AG04449 (cell line): ENCODE results near the gene POLR2I.
A peak's percentile ranks its signal among the peaks of the same experiment; 100 is the strongest.

Experiments
- CTCF ChIA-PET: fragments of 350-600 bp; formaldehyde crosslinking; extraction: SDS; loops from one replicate; lab custom pipeline; 2021; ENCODE audit warnings: antibody characterized with exemption; lab: Yijun Ruan, JAX
- POLR2A ChIA-PET: fragments of 400-600, 350-600 bp; formaldehyde crosslinking; extraction: SDS; loops from one replicate; lab custom pipeline; 2020; ENCODE audit warnings: antibody characterized with exemption, inconsistent platforms; lab: Yijun Ruan, JAX
- DNase-seq: peaks from one replicate; pipeline ENCODE4 v3.0.0-alpha.2; 2010; ENCODE audit warnings: low read depth, low spot score
- H3K4me3 ChIP-seq: 2 replicates; pipeline ENCODE4 v1.5.1; 2011; ENCODE audit warnings: low read depth, mild to moderate bottlenecking, control low read depth, low read length
- CTCF ChIP-seq: IDR thresholded peaks from one replicate; pipeline ENCODE4 v1.5.1; 2011; ENCODE audit warnings: mild to moderate bottlenecking, moderate library complexity, low read length, control low read depth, inconsistent platforms; ENCODE audit not compliant: insufficient read depth; ENCODE audit errors: missing control alignments

POLR2I gene

GRCh38 chr19:36120092-36120983 lies 5.7 kb upstream of the POLR2I start:
- POLR2A ChIA-PET, result no interaction called here
- TF ChIP-seq CTCF, result no peak
- DNase-seq, result no peak
- no peak overlapping the region for H3K4me3 ChIP-seq
- CTCF ChIA-PET, result interaction anchor here (0.6 to 1.4 kb wide), 3 partner anchors 8 to 110 kb away, joined by 3 read pairs; partner anchors contain the start of gene COX7A1

GRCh38 chr19:36116344-36116637 lies 1.6 kb upstream of the POLR2I start:
- ChIA-PET POLR2A (interaction anchor here (1.3 kb wide), 1 partner anchor 11 kb away, joined by 6 read pairs; no protein-coding TSS in a partner anchor), CTCF (interaction anchor here (0.7 to 5.2 kb wide), 7 partner anchors 9 to 56 kb away, joined by 3 to 39 read pairs (median 3); no protein-coding TSS in a partner anchor)
- no peak for TF ChIP-seq CTCF
- no peak for DNase-seq
- peak overlapping the region; percentile 82 for H3K4me3 ChIP-seq

- CTCF ChIA-PET, result interaction anchor here (0.7 to 5.2 kb wide), 7 partner anchors 9 to 55 kb away, joined by 3 to 39 read pairs (median 3); no protein-coding TSS in a partner anchor
- DNase-seq, result no peak
- POLR2A ChIA-PET, result interaction anchor here (0.5 to 1.9 kb wide), 7 partner anchors 12 to 214 kb away, joined by 3 to 6 read pairs (median 3); partner anchors contain the start of genes ALKBH6, ZNF146 and ZNF565
- H3K4me3 ChIP-seq, result peak within 1 kb of the TSS; percentile 92
- no peak for TF ChIP-seq CTCF
Observed at GRCh38 chr19:36115453-36116343, 1.0 kb upstream of the POLR2I start, which contains the start of gene TBCB. TSS of gene TBCB (plus strand) at chr19:36115468. CDS start at chr19:36115561, 93 bp downstream.

- no peak for DNase-seq
- CTCF ChIA-PET, result interaction anchor here (5.2 kb wide), 1 partner anchor 13 kb away, joined by 39 read pairs; no protein-coding TSS in a partner anchor
- peak; percentile 23 for TF ChIP-seq CTCF
Observed at GRCh38 chr19:36113894-36114720, 568 bp downstream of the POLR2I start.

GRCh38 chr19:36113425-36113824 lies 1.2 kb downstream of the POLR2I start:
- no peak for DNase-seq
- ChIA-PET CTCF (no interaction called here), POLR2A (no interaction called here)
- no peak for TF ChIP-seq CTCF
- H3K4me3 ChIP-seq, result peak overlapping the region; percentile 92

More at GRCh38 chr19:36113894-36114720, 568 bp downstream of the POLR2I start:
- POLR2A ChIA-PET, result interaction anchor here (1.9 kb wide), 1 partner anchor 10 kb away, joined by 5 read pairs; no protein-coding TSS in a partner anchor
- H3K4me3 ChIP-seq, result peak overlapping the region; percentile 92
